AG04450 (cell line): ENCODE measurements around the gene HACD2. TPM values are rescaled to one million over a fixed set of nuclear protein-coding genes. Genes with fewer than 3 reads are reported as not detected.

Experiments used
- CTCF ChIA-PET: fragments of 300-600, 350-600 bp; formaldehyde crosslinking; extraction: SDS; loops from one replicate; lab custom pipeline; 2022; ENCODE audit warnings: antibody characterized with exemption, inconsistent platforms; lab: Charles Lee
- POLR2A ChIA-PET: fragments of 350-600 bp; formaldehyde crosslinking; extraction: SDS; loops from one replicate; lab custom pipeline; 2021; ENCODE audit warnings: antibody characterized with exemption, inconsistent platforms; lab: Yijun Ruan, JAX
- DNase-seq: peaks from one replicate; pipeline ENCODE4 v3.0.0-alpha.2; 2011; ENCODE audit warnings: low read depth, low spot score
- H3K27ac ChIP-seq: one replicate; pipeline ENCODE4 v1.5.1; 2012; ENCODE audit warnings: low read depth, low read length, control low read depth
- H3K27me3 ChIP-seq: one replicate; pipeline ENCODE4 v1.6.0; 2012; ENCODE audit warnings: low read length; ENCODE audit not compliant: control insufficient read depth, insufficient read depth
- H3K4me3 ChIP-seq: 2 replicates; pipeline ENCODE4 v1.5.1; 2011; ENCODE audit warnings: mild to moderate bottlenecking, low read depth, low read length, control low read depth
- H3K9me3 ChIP-seq: 2 replicates; pipeline ENCODE4 v1.5.1; 2012; ENCODE audit warnings: low read length; ENCODE audit not compliant: control insufficient read depth, insufficient read depth
- polyA plus RNA-seq: library from polyadenylated mRNA; depleted of rRNA; stranded (reverse); fragments of >200 nt; gene quantifications from 2 replicates; pipeline ENCODE4 v1.2.3, GENCODE V29; 2011
- TF ChIP-seq, protein P1 (sequence below): IDR thresholded peaks from 2 replicates; pipeline ENCODE4 v1.5.1; 2011; ENCODE audit warnings: low read depth, low read length, control low read depth, inconsistent platforms

HACD2 gene
- polyA plus RNA-seq, 1 experiment = 43.5 TPM

DNA sequence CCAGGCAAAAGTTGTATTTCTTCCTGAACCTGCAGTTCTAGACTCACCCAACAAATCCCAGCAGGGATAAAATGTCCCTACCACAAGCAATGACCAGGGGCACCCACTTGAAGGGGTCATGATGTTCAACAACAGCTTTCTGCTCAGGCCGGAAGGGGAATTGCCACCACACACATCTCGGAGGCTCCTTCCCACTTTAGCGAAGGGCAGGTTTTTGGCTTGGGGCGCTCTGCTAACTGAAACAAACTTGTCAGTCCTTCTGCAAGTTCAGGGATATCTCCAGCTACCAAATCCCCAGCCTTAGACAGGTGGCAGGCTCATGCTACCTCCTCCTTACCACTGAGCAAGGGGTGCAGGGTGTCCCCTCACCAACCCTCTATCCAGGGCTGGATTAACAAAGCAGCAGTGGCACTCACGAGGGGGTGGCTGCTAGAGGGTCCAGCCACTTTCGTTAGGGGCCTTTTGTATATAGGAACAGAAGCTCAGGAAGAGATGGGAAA lies 138.2 kb downstream of the HACD2 start:
- ChIA-PET CTCF (no interaction called here), POLR2A (no interaction called here)
- Histone ChIP-seq H3K4me3 (no peak overlapping the region), H3K9me3 (peaks cover 5% of the 10 kb centered on the region; the same call in 1 of the 2 replicates), H3K27me3 (peaks cover 61% of the 10 kb centered on the region), H3K27ac (no peak overlapping the region)
- TF ChIP-seq, protein P1, sequence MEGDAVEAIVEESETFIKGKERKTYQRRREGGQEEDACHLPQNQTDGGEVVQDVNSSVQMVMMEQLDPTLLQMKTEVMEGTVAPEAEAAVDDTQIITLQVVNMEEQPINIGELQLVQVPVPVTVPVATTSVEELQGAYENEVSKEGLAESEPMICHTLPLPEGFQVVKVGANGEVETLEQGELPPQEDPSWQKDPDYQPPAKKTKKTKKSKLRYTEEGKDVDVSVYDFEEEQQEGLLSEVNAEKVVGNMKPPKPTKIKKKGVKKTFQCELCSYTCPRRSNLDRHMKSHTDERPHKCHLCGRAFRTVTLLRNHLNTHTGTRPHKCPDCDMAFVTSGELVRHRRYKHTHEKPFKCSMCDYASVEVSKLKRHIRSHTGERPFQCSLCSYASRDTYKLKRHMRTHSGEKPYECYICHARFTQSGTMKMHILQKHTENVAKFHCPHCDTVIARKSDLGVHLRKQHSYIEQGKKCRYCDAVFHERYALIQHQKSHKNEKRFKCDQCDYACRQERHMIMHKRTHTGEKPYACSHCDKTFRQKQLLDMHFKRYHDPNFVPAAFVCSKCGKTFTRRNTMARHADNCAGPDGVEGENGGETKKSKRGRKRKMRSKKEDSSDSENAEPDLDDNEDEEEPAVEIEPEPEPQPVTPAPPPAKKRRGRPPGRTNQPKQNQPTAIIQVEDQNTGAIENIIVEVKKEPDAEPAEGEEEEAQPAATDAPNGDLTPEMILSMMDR = no peak
- DNase-seq = no peak

DNA sequence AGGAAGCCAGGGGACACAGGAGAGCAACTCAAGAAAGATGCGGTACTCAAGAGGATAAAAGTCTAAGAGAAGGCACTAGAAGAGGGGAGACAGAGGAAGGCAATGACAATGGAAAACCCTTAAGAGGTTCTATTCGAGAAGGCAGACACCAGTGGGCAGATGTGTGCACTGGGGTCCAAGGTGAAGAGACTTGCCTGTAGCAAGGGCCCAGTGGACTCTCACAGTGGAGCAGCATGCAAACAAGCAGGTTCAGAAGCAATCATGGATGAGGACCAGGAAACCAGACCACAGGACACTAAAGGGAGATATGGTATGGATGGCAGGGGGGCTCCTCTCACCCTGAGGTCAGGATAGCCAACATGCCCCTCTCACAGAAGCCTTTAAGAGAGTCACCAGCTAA lies 138.6 kb downstream of the HACD2 start:
- H3K27ac ChIP-seq = no peak overlapping the region
- CTCF ChIA-PET = no interaction called here
- H3K27me3 ChIP-seq = peaks cover 66% of the 10 kb centered on the region
- H3K4me3 ChIP-seq = no peak overlapping the region
- peaks cover 5% of the 10 kb centered on the region; the same call in 1 of the 2 replicates for H3K9me3 ChIP-seq
- POLR2A ChIA-PET = no interaction called here
- no peak for DNase-seq
- TF ChIP-seq, protein P1 = no peak

DNA sequence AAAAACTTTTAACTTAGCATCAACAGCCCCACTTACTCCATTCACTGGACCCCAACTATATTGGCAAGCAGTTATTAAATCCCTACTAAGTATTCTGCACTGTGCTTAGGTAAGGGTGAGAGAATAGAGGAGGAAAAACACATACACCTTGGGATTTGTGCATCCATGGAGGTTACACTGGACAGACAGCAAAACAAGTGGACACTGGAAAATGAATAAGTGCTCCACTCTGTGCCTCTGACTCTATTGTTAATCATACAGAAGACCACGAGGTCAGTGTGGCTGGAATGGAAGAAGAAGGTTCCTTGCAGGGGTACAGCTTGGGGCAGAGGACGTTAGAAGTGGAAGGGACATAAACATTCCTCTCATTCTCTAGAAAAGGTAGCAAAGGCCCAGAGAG lies 139.2 kb downstream of the HACD2 start:
- Histone ChIP-seq H3K9me3 (peaks cover 5% of the 10 kb centered on the region; the same call in 1 of the 2 replicates), H3K27me3 (peaks cover 66% of the 10 kb centered on the region), H3K27ac (no peak overlapping the region), H3K4me3 (no peak overlapping the region)
- TF ChIP-seq, protein P1 = no peak
- DNase-seq = no peak
- POLR2A ChIA-PET = interaction anchor here (0.7 kb wide), 1 partner anchor 89 kb away, joined by 5 read pairs; no protein-coding TSS in a partner anchor
- CTCF ChIA-PET = interaction anchor here (0.7 kb wide), 1 partner anchor 44 kb away, joined by 3 read pairs; no protein-coding TSS in a partner anchor

DNA sequence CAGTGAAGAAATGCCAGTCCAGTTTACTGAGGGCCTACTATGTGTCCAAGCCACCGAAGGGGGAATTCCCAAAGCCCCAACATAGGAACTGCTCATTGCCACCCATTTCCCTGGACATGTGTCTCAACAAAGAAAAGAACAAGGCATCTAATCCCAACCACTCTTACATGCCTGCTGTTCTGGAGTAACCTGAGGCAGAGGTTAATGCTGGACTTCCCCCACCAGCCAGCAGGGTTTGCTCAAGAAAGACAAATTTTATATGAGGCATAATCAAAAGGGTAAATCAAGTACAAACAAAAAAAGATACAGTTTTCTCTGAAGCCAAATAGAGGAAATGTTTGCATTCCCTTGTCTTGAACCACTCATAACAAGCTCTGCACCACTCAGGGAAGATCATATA lies 140.1 kb downstream of the HACD2 start:
- Histone ChIP-seq H3K27me3 (peaks cover 60% of the 10 kb centered on the region), H3K4me3 (no peak overlapping the region), H3K27ac (no peak overlapping the region), H3K9me3 (peaks cover 5% of the 10 kb centered on the region; the same call in 1 of the 2 replicates)
- ChIA-PET POLR2A (no interaction called here), CTCF (no interaction called here)
- DNase-seq = no peak
- TF ChIP-seq, protein P1 = no peak

DNA sequence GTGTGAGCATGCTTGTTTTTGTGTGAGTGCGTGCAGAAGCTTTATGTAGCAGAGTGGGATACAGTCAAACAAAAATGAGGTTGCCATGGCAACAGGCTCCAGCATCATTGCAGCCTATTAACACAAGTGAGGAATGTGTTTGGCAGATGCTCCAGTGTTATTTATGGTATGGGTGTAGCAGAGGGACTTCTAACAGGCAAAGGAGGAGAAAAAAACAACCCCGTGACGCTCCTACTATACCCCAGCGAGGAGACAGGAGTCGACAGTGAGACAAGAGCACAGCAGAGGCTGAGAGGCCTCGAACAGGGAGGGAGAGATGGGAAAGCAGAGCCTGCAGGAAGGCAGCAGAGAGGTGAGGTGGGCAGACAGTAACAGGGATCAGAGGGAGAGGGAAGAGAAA lies 140.8 kb downstream of the HACD2 start:
- DNase-seq = no peak
- ChIA-PET CTCF (no interaction called here), POLR2A (no interaction called here)

More for the DNA sequence above, 140.8 kb downstream of the HACD2 start:
- no peak overlapping the region for H3K27ac ChIP-seq
- no peak overlapping the region for H3K4me3 ChIP-seq
- peaks cover 5% of the 10 kb centered on the region; the same call in 1 of the 2 replicates for H3K9me3 ChIP-seq
- peaks cover 59% of the 10 kb centered on the region for H3K27me3 ChIP-seq
- TF ChIP-seq, protein P1 = no peak
